Fibroblast of lung (primary cell): ENCODE data around the gene BTNL2. TPM values are rescaled to one million over a fixed set of nuclear protein-coding genes. Genes with fewer than 3 reads are reported as not detected.

ENCODE experiments used
- DNase-seq, 2 donors: peaks; one replicate each; pipeline versions ENCODE4 v3.0.0 to v3.0.0-alpha.2; 2010; ENCODE audit warnings: low read depth in 2 of 2
- H2AFZ ChIP-seq: 2 replicates; pipeline ENCODE4 v1.5.1; 2012; ENCODE audit warnings: low read length, control low read depth, inconsistent platforms
- H3K27ac ChIP-seq: 2 replicates; pipeline ENCODE4 v1.5.1; 2011; ENCODE audit warnings: low read length, control low read depth; ENCODE audit not compliant: insufficient read depth
- H3K27me3 ChIP-seq: 2 replicates; pipeline ENCODE4 v1.5.1; 2011; ENCODE audit warnings: mild to moderate bottlenecking, low read length; ENCODE audit not compliant: control insufficient read depth, insufficient read depth
- H3K36me3 ChIP-seq: 2 replicates; pipeline ENCODE4 v1.5.1; 2011; ENCODE audit warnings: low read length; ENCODE audit not compliant: control insufficient read depth, insufficient read depth
- H3K4me1 ChIP-seq: 2 replicates; pipeline ENCODE4 v1.5.1; 2011; ENCODE audit warnings: low read length; ENCODE audit not compliant: control insufficient read depth, insufficient read depth; ENCODE audit errors: extremely low read depth
- H3K4me2 ChIP-seq: 2 replicates; pipeline ENCODE4 v1.5.1; 2011; ENCODE audit warnings: low read length, control low read depth; ENCODE audit not compliant: insufficient read depth; ENCODE audit errors: extremely low read depth
- H3K4me3 ChIP-seq, 4 experiments: fragments of 200-600 bp in 1 of 4; sonication (generic) in 1 of 4; replicated peaks in 1 of 4; 2 replicates each; pipeline ENCODE4 v1.5.1; 2011 to 2016; ENCODE audit warnings: low read length in 4 of 4, low read depth in 3 of 4, mild to moderate bottlenecking in 3 of 4, control low read depth in 2 of 4, inconsistent platforms in 1 of 4, mixed read lengths in 1 of 4; ENCODE audit not compliant: insufficient read depth in 1 of 4; ENCODE audit errors: control extremely low read depth in 1 of 4
- H3K79me2 ChIP-seq: 2 replicates; pipeline ENCODE4 v1.5.1; 2012; ENCODE audit warnings: mild to moderate bottlenecking, low read length, inconsistent platforms; ENCODE audit not compliant: control insufficient read depth, insufficient read depth
- H3K9ac ChIP-seq: 2 replicates; pipeline ENCODE4 v1.5.1; 2011; ENCODE audit warnings: mild to moderate bottlenecking, low read length, control low read depth; ENCODE audit not compliant: insufficient read depth
- H3K9me3 ChIP-seq: 2 replicates; pipeline ENCODE4 v1.5.1; 2012; ENCODE audit warnings: low read depth, low read length; ENCODE audit not compliant: control insufficient read depth, insufficient read depth
- H4K20me1 ChIP-seq: 2 replicates; pipeline ENCODE4 v1.5.1; 2011; ENCODE audit warnings: low read length; ENCODE audit not compliant: control insufficient read depth, insufficient read depth; ENCODE audit errors: extremely low read depth
- EZH2 ChIP-seq: IDR thresholded peaks from 2 replicates; pipeline ENCODE4 v1.5.1; 2012; ENCODE audit warnings: low read length, control low read depth, mild to moderate bottlenecking; ENCODE audit errors: missing control alignments
- polyA plus RNA-seq, 2 donors: library from polyadenylated mRNA; depleted of rRNA in 1 of 2; stranded (reverse) in 1 of 2; unstranded in 1 of 2; fragments of >200 nt; gene quantifications; 2 replicates each; pipeline ENCODE4 v1.2.1, GENCODE V29; 2011 to 2012; ENCODE audit warnings: missing spikeins in 1 of 2
- total RNA-seq: library from RNA; depleted of rRNA; stranded (reverse); fragments of >200 nt; gene quantifications from 2 replicates; pipeline ENCODE4 v1.2.1, GENCODE V29; 2014
- TF ChIP-seq, protein P1 (sequence below), 2 donors: IDR thresholded peaks in 1 of 2; conservative IDR thresholded peaks in 1 of 2; 1 replicate in 1 of 2; 2 replicates in 1 of 2; pipeline ENCODE4 v1.5.1; 2011 to 2012; ENCODE audit warnings: low read length in 2 of 2, control low read depth in 1 of 2, inconsistent platforms in 1 of 2, low read depth in 1 of 2, mild to moderate bottlenecking in 1 of 2

Gene BTNL2
- total and polyA plus RNA-seq, 2 donors (not counting 1 experiment from before 2014, with no cell fraction given) = not detected

DNA sequence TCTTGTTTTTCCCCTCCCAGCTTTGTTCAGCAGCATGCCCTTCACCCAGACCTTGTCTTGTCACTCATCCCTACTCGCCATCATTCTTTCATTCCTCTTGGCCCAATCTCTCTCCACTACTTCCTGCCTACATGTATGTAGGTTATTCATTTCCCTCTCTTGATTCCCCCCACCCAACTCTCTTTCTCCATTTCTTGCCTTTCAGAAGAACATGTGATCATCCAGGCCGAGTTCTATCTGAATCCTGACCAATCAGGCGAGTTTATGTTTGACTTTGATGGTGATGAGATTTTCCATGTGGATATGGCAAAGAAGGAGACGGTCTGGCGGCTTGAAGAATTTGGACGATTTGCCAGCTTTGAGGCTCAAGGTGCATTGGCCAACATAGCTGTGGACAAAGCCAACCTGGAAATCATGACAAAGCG is 35.3 kb upstream of the BTNL2 start:
- H3K9me3 ChIP-seq = no peaks in the 10 kb centered on the region
- no peak for DNase-seq
- H4K20me1 ChIP-seq = no peaks in the 10 kb centered on the region
- no peak overlapping the region for H2AFZ ChIP-seq
- H3K4me1 ChIP-seq = no peaks in the 10 kb centered on the region
- no peak overlapping the region for H3K9ac ChIP-seq
- H3K4me2 ChIP-seq = no peak overlapping the region
- H3K79me2 ChIP-seq = no peaks in the 10 kb centered on the region
- H3K36me3 ChIP-seq = no peaks in the 10 kb centered on the region
- TF ChIP-seq, protein P1, sequence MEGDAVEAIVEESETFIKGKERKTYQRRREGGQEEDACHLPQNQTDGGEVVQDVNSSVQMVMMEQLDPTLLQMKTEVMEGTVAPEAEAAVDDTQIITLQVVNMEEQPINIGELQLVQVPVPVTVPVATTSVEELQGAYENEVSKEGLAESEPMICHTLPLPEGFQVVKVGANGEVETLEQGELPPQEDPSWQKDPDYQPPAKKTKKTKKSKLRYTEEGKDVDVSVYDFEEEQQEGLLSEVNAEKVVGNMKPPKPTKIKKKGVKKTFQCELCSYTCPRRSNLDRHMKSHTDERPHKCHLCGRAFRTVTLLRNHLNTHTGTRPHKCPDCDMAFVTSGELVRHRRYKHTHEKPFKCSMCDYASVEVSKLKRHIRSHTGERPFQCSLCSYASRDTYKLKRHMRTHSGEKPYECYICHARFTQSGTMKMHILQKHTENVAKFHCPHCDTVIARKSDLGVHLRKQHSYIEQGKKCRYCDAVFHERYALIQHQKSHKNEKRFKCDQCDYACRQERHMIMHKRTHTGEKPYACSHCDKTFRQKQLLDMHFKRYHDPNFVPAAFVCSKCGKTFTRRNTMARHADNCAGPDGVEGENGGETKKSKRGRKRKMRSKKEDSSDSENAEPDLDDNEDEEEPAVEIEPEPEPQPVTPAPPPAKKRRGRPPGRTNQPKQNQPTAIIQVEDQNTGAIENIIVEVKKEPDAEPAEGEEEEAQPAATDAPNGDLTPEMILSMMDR (conservative IDR thresholded peaks at IDR 0.05 in 1 of 2, IDR thresholded peaks at IDR 0.05 in 1 of 2; ENCODE audit: low read depth in 1 of 2, low read length in 2 of 2) = no peak
- H3K27me3 ChIP-seq = no peaks in the 10 kb centered on the region
- H3K27ac ChIP-seq = no peak overlapping the region
- H3K4me3 ChIP-seq = no peak overlapping the region

DNA sequence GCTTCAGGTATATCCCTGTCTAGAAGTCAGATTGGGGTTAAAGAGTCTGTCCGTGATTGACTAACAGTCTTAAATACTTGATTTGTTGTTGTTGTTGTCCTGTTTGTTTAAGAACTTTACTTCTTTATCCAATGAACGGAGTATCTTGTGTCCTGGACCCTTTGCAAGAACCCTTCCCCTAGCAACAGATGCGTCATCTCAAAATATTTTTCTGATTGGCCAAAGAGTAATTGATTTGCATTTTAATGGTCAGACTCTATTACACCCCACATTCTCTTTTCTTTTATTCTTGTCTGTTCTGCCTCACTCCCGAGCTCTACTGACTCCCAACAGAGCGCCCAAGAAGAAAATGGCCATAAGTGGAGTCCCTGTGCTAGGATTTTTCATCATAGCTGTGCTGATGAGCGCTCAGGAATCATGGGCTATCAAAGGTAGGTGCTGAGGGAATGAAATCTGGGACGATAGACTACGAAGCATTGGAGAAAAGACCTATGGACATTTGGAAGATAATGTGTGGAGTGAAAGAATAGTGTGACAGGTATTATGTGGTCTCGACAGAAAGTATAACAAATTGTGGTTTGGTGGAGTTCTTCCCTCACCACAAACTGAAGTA is 32.7 kb upstream of the BTNL2 start, which contains the start of gene HLA-DRA:
HLA-DRA (plus strand) TSS at position 286 of the 613 bp plus-strand sequence; CDS start at position 350, 64 bp downstream.
- H3K79me2 ChIP-seq = no peaks in the 10 kb centered on the region

DNA sequence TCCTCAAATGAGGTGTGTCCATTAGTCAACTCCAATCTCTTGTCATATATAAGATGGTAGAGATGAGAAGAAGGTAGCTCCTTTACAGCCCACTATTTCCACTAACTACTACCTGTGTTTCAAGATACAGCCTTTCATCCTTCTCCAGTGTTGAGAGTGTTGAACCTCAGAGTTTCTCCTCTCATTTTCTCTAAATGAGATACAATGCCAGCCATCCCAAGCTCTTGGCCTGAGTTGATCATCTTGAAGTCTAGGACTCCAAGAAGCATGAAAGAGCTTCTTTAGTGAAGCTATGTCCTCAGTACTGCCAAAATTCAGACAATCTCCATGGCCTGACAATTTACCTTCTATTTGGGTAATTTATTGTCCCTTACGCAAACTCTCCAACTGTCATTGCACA is 32.2 kb upstream of the BTNL2 start:
- Histone ChIP-seq H3K9me3 (no peaks in the 10 kb centered on the region), H3K4me3 (no peak overlapping the region)
- TF ChIP-seq, protein P1 (conservative IDR thresholded peaks at IDR 0.05 in 1 of 2, IDR thresholded peaks at IDR 0.05 in 1 of 2; ENCODE audit: low read depth in 1 of 2, low read length in 2 of 2) = no peak
- TF ChIP-seq EZH2 = no peak

More for the DNA sequence above, 32.7 kb upstream of the BTNL2 start, which contains the start of gene HLA-DRA:
- no peak within 1 kb of the TSS for H3K27ac ChIP-seq
- H3K36me3 ChIP-seq = no peaks in the 10 kb centered on the region
- no peaks in the 10 kb centered on the region for H4K20me1 ChIP-seq
- no peaks in the 10 kb centered on the region for H3K9me3 ChIP-seq
- no peaks in the 10 kb centered on the region for H3K27me3 ChIP-seq
- no peak within 1 kb of the TSS for H3K4me3 ChIP-seq
- TF ChIP-seq EZH2 = no peak
- TF ChIP-seq, protein P1 (conservative IDR thresholded peaks at IDR 0.05 in 1 of 2, IDR thresholded peaks at IDR 0.05 in 1 of 2; ENCODE audit: low read depth in 1 of 2, low read length in 2 of 2) = no peak
- H2AFZ ChIP-seq = no peak within 1 kb of the TSS
- DNase-seq = peak; percentile 24 to 48
- H3K4me1 ChIP-seq = no peaks in the 10 kb centered on the region
- no peak within 1 kb of the TSS for H3K9ac ChIP-seq
- no peak within 1 kb of the TSS for H3K4me2 ChIP-seq

More for the DNA sequence above, 32.2 kb upstream of the BTNL2 start:
- no peak overlapping the region for H2AFZ ChIP-seq
- no peaks in the 10 kb centered on the region for H3K4me1 ChIP-seq
- DNase-seq = no peak
- no peaks in the 10 kb centered on the region for H4K20me1 ChIP-seq
- H3K27ac ChIP-seq = no peak overlapping the region
- H3K27me3 ChIP-seq = no peaks in the 10 kb centered on the region
- no peaks in the 10 kb centered on the region for H3K36me3 ChIP-seq
- no peak overlapping the region for H3K9ac ChIP-seq
- H3K4me2 ChIP-seq = no peak overlapping the region
- no peaks in the 10 kb centered on the region for H3K79me2 ChIP-seq
